Colon (tissue), 2 donors: Measurements from ENCODE around the gene ITGA2B.
"Not testable (repeated sequence)": the region's sequence is repeated elsewhere in the genome, so short reads cannot be mapped to it uniquely, and the experiment has no call there.

Source experiments
- FAIRE-seq: peaks from 2 replicates; lab custom pipeline; 2012; peaks lifted over from hg19 to GRCh38; lab: Jason Lieb, UNC
- donor health status: control.
- donor health status: control.

ITGA2B gene

DNA sequence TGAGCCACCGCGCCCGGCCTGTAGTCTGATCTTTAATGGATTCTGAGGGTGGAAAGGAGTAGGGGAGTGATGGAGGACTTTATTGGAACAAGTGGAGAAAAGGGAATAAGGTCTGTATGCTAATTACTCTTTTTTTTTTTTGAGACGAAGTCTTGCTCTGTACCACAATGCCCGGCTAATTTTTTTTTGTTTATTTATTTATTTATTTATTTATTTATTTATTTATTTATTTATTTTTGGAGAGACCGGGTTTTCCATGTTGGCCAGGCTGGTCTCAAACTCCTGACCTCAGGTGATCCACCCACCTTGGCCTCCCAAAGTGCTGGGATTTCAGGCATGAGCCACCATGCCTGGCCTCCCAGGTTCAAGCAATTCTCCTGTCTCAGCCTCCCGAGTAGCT, 59.9 kb downstream of the ITGA2B start:
- FAIRE-seq, result not testable (repeated sequence)

GRCh38 chr17:44327715-44328449, 61.6 kb downstream of the ITGA2B start:
- FAIRE-seq, result no peak

- no peak for FAIRE-seq
These were observed 62.5 kb downstream of the ITGA2B start for GRCh38 chr17:44326861-44327444.

GRCh38 chr17:44324571-44325275, 64.7 kb downstream of the ITGA2B start, which contains the start of gene SLC25A39:
TSS of gene SLC25A39 (minus strand) at chr17:44324823. CDS start at chr17:44323562, 1,261 bp downstream.
- FAIRE-seq, result no peak

DNA sequence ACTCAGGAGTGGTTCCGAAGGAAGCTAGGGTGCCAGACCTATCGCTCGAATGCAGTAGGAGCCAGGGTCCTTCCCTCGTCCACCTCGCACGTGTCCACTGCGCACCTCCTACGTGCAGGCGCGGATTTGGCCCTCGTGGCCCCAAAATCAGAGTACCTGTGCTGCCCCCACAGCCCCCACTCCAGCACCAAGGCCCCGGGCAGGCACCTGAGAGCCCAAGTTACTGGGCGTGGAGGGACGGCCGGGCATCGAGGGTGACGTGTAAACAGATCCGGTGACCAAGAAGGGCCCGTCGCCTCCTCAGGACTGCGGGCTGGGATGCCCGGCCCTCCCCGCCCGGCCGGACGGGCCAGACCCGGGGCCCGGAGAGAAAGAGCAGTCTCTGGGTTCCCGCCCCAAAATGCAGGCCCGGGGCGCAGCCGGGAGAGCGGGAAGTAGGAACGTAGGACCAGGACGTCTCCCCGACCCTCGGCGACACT, 65.3 kb downstream of the ITGA2B start:
- FAIRE-seq, result no peak

GRCh38 chr17:44323359-44324091, 65.9 kb downstream of the ITGA2B start:
- no peak for FAIRE-seq

DNA sequence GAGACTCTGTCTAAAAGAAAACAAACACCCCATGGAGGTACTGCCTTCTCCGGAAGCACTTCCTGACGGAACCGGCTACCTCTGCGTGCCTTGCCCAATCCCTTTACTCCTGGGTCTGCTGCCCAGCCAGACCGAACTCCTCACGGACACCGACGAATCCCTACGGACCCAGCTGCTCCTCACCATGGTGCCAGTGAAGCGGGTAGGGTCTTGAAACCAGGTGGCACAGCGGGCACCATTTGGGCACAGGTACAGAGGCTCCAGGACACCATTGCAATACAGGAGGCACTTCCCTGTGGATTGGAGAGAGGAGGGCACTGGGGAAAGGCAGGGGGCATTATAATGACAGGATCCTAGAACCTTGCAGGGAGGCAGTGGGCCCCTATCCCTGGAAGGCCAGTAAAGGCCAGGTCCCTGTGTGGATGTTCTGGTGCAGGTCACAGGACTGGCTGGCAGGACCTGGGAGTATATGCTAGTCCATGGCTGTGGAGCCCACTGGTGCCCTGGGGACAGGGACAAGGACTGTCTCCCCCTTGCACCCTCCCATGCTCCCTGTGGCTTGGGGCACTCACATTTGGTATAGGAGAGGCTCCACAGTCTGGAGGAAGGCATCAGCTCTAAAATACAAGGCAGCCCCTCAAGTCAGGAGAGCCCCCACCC, 67.1 kb downstream of the ITGA2B start:
- no peak for FAIRE-seq
